Eye (tissue), 1 donor: ENCODE results near the gene ADAT2.

ENCODE experiments used
- DNase-seq: peaks from one replicate; pipeline ENCODE4 v3.0.0-alpha.2; 2015

ADAT2 gene

DNA sequence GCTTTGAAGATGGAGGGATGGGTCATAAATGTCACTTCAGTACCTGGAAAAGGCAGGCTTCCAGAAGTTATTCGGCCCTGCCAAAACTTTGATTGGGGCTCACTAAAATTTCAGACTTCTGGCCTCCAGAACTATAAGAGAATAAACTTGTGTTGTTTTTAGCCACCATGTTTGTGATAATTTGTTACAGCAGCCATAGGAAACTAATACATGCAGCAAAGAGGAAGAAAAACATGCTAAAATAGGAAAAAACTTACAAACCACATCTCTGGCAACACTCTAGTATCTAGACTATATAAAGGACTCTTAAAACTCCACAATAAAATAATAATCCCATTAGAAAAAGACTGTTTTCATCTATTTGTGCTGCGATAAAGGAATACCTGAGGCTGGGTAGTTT is 9.5 kb downstream of the ADAT2 start:
- no peak for DNase-seq

DNA sequence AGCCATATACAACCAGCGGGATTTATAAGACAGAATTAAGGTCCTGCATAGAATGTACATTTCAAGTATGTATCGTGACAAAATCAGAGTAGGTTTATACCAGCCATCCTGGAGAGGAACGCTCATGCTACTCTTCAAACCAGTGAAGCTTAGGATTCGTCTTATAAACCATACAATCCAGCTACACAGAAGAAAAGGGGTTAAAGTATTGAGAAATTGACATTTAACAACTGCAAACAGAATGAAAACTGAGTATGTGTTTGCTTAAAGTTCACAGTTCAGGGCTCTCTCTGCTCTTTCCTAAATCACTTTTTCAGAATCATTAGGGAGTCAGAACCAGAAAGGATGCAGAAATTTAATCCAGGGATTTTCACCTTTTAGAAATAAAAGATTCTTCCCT is 17.9 kb downstream of the ADAT2 start:
- DNase-seq, result no peak

DNA sequence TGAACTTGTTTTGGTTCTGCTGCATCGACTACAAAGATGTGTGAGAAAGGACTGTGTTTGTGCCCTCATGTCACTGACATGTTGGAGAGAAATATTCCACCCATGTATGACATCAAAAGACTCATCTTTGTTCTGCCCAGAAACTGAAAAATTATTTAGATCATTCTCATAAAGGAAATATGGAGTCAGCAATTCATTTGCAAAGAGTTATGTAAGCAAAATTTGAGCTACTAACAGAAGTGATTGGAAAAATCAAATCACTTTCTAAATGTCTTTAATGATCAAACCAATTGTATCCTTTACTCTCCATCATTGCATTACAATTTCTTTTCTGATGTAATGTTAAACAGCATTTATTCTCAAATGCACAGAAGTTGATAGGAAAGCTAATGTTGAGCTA is 19.3 kb downstream of the ADAT2 start:
- DNase-seq, result no peak

DNA sequence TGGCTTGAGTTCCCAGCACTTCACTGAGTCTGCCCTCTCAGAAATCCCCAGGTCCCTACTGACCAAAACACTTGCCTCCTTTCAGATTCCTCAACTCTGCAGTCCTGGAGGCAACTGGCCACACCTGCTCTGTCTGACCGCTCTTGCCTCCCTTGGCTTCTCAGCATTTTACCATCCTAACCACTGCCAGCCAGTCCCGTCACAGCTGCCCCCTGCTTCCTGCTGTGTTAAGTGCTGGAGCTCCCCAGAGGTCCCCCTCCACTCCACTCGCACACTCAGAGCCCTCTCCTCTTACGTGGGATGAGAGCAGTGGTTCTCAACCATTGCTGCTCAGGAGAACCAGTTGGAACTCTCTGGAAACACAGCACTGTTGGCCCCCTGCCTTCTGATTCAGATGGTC is 20.5 kb downstream of the ADAT2 start:
- no peak for DNase-seq

DNA sequence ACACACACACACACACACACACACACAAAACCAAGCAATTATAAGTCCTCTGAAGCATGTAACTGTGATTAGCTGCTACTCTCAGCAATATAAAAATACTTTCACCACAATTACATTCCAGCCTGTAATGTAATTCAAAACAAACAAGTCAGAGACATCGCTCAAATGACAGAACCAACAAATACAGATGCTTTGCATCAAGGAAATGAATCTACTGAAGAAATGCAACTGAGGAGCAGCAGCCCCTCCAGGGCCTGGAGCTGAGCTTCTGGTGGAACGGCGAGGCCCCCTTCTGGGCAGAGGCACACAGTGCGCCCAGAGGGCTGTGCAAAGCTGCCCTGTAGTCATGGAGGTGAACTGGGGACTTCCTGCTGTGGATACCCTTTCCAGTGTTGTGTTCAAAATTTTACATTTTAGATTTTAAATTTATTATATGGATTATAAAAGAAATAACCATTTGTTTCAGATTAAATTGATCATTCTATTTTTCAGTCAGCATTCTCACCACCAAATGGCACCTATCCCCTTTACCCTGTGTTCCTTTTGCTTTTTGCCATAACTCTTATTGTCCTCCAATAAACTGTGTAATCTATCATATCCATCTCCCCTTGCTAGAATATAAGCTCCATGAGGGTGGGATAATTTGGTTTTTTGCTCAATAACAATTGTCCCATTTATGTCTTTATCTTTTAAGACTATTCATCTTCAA is 23.2 kb downstream of the ADAT2 start:
- peak; percentile 89 for DNase-seq

DNA sequence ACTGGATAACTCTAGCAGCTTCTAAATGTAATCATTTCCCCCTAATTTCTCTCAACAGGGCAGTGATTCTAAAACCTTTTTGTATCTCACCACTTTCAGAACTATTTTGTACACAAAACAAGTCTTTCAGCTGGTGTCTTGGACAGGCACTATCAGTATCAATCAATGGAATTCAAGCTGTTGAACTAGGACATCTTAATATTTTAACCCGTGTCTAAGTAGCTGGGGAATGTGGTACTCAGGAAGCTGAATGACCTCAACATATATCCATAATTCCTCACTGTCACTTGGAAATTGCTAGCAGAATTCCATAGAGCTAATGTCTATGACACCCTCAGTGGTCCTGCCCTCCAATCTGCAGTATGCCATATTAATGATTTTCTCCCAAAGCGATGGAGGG is 24.5 kb downstream of the ADAT2 start:
- no peak for DNase-seq

DNA sequence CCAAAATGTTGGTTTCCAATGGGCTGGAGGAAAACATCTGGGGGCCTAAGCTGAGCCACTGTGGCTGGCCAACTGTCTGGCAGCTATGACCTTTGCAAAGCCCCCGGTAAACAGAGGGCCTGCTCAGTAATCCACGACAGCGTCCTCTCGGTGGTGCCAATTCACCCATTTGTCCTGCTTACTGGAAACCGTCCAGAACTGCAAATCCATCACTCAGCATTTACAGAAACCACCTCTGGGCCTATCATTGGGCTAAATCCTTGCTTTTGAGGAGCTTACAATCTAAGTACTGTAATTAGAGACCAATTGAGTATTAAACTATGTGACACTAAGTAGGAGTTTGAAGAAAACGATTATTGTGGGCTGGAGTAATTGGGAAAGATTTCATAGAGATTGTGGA is 31.0 kb downstream of the ADAT2 start:
- DNase-seq, result no peak

DNA sequence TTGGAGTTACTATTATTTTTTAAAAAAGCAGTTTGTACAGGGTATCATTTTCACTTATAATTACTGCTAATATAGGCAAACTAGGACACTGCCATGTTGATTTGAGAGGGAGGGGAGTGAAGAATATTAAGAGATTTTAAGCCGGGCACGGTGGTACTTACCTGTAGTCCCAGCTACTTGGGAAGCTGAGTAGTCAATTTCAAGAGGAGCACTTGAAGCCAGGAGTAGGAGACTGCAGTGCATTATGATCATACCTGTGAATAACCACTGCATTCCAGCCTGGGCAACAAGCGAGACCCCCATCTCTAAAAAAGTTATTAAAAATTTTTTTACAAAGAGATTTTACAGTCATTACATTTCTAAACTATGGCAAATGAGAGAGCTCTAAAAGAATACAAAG is 35.7 kb downstream of the ADAT2 start:
- no peak for DNase-seq

DNA sequence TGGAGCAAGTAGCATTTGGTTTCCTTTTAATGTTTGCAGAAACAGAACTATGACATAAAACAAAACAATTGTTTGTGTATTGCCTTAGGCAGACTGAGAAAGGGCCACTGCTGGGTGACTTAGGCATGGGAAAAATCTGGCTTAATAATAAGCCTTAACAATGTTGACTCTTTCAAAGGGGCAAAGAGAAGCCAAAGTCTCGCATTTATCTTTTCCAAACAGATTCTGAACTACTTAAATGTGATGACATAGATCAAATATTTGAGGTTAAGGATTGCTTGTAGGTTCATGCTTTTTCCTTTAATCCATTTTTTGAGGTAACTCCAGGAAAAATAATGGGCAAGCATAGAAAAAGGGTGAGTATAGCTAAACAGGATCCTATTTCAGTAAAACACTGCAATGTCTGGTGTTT is 39.6 kb downstream of the ADAT2 start:
- peak; percentile 27 for DNase-seq

DNA sequence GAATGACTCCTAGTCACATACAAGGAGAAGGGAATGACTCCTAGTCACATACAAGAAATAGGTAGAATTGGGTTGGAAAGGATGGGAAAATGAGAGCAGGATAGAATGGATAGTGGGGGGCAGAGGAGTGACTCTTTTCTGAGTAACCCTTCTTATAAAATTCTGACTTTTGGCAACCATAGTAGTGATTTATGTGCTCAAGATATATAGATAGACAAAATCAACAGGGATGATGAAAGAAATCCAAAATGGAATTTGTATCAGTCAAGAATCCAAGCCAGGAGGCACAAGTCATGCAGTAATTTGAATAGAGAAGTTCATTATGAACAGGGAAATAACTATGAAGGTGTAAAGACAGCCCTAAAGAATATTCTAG is 41.7 kb downstream of the ADAT2 start:
- no peak for DNase-seq

DNA sequence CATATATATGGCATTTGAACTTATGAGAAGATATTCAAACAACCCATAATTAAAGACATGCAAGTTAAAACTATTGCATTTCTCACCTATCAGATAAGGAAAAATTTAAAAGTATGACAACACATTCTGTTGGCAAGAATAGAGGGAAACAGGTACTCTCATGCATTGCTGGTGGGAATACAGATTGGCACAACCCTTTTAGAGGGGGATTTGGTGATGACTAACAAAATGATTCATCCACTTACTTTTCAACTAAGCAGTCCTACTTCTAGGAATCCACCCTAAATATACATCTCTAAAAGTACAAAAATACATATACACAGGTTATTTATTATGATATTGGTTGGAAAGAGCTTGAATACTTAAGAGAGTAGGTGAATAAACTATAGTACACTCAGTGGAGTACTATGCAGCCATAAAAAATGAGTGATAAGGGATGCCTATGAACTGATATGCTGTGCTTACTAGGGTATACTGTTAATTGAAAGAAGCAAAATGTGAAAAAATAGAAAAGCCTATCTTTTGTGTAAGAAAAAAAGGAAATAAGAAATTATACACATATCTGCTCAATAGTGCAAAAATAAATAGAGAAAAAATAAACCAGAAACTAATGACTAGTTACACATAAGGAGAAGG is 42.2 kb downstream of the ADAT2 start:
- no peak for DNase-seq

DNA sequence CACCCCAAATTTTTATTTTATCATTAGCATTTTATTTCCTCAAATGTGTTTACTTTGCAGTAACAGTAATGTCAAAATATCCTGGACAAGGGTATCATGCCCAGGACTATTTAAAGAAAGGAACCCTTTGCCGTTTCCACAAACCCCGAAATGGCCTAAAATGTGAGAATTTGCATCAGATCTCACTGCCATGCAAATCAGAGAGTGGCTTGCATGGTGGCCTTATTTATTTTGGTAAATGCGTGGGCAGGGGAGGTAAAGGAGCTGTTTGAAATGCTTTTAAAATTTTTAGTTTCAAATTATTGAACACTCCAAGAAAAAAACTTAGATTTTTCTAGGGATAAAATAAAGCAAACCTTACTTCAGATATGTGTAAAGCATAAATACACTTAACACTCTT is 43.8 kb downstream of the ADAT2 start:
- DNase-seq, result no peak

DNA sequence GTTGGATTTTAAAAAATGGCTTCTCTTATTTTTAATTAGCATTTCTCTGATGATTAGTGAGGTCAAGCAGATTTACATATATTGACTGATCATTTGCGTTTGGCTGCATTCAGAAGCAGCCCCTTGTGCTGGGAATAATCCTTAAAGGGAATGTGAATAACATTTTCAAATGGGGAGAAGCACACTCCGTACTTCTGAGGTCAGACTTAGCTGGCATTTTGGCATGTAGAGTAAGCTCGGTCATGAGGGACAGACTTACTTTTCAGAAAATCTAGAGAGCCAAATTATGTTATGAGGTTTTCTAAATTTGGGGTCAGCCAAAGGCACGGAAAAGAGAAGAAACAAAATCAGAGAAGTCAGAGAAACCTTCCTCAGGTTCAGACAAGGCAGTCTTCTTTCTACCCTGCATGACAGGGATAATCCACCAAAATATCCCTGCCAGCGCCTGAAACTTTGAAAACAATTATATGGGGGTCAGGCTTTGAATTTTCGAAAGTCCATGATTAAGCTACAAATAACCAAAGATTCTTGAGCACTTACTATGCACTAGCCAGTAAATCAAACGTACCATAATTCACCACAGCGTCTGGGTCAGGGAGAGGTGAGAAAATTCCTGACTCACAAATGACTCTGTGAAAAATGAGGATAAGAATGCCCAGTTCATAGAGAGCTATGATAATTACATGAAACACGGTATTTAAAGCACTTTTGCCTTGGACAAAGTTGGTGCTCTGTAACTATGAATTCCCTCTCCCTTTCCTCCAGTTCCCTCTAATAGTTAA is 44.9 kb downstream of the ADAT2 start:
- no peak for DNase-seq

DNA sequence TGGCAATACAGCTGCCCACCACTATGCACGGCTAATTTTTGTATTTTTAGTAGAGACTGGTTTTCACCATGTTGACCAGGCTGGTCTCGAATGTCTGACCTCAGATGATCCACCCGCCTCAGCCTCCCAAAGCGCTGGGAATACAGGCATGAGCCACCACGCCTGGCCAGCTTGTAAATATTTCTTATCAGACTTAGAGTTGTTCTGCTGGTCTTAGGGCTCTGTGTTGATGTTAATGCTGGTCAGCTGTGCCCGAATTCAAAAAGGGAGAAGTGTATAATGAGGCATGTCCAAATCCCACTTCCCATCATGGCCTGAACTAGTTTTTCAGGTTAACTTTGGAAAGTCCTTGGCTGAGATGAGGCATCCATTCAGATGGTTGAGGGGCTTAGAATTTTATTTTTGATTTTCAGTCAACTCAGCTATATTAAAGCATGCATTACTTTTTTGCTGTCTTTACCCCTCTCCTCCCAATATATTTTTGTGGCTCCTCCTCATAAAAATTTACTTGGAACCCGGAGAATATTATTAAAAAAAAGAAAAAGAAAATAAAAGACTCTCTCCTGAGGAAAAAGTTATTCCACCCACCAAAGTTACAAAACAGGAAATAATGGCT is 47.7 kb downstream of the ADAT2 start:
- DNase-seq, result no peak

DNA sequence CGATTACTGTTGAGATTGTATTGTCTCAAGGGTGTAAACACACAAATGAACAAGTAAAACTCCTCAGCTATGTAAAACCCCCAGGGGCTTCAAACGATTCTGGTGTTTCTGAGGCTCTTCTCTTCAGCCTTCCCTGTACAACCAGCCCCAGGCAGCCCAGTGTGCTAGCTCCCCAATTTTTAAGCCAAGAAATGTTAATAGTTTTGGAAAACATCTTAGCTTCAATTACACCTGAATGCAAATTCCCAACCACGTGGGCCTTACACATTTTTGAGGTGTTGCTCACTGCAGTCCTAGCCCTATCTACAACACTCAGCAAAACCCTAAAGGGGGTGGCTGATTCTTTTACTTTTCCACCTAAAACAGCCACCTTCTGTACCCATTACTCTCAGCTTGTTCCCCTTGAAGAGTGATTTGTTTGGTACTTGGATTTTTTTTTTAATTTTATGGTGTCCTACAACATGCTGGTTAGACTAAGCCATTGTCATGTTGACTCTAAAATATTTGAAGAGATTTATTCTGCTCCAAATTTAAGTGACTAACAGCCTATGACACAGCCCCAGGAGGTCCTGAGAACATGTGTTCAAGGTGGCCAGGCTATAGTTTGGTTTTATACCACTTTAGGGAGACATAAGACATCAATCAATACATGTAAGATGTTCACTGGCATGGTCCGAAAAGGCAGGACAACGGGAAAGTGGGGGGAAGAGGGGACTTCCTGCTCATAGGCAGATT is 48.7 kb downstream of the ADAT2 start:
- no peak for DNase-seq

DNA sequence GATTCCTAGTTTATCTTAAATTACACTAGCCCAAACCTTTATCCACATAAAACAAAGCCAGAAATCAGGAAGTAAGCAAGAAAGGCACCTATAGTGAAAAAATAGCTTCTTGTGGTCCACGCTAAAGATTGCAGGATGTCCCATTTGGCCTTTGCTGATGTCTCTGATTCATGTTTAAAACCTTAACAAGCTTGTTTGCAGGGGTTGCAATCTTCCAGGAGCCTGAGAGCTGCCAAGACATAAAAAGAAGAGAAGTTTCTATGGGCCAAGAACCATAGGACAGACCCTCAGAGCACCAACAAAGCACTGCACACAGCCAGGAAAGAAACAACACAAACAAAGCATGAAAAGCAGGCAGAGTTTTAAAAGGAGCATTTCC is 49.4 kb downstream of the ADAT2 start:
- DNase-seq, result no peak

DNA sequence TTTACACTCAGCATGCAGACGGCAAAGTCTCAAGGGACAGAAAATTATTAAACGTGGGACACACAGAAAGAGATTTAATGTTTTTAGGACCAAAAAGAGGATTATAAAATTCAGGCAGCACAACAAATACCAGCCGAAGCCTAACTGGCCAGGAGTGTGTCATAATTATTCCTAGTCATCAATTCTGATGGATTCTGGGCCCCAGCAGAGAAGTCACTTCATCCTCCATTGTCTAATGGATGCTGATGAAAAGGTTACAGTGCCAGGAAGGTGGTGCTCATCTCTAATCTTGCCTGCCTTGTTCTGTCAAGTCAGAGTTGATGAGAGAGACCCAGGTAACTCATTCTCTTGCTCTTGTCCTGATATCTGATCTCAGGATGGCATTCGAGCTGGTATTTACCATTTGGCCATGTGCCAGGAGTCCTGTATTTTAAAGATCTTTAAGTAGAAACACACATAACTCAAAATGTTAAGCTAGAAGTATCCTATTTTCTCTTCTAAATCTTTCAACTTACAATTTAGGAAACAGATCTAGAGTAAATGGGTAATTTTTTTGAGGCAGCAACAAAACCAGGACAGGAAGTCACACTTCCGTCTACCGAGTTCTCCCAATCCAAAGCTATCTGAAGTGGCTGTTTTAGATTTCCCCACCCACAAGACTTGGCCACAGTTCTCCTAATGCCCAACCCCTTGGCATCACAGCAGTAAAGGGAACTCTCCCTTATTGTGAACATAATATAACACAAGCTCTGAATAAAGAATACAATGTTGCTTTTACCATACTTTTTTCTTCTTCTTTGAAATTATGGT is 50.0 kb downstream of the ADAT2 start:
- peak; percentile 20 for DNase-seq

DNA sequence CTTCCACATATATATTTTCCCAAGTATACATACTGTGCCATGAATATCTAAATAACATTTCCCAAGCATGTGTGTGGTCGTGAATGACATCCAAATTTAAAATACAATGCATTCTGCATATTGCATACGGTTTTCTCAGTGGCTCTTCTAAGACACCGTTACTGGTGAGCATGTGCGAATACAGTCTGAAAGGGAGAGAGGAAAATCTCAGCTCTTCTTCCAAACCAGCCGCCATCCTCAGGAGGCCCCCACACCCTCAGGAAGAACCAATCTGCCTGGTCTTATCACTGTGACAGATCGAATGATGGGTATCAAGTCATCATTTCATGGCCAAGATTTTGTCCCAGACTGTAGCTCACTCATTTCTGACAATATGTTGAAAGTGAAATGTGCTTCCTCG is 50.7 kb downstream of the ADAT2 start:
- DNase-seq, result no peak

DNA sequence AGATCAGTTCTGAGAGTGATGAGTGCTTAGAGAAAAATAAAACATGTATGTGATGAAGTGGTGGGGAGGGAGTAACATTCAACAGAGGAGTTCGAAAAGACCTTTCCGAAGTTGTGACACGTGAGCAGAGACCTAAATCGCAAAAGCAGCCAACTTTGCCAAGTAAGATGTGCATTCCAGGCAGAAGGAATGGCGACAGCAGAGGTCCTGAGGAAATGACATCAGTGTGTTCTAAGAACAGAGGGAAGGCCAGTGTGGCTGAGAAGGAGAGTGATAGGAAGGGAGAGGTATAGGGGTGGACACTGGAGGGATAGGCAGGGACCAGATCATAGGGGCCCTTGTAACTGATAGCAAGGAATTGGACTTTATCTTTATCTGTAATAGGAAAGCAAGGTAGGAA is 51.3 kb downstream of the ADAT2 start:
- DNase-seq, result no peak

DNA sequence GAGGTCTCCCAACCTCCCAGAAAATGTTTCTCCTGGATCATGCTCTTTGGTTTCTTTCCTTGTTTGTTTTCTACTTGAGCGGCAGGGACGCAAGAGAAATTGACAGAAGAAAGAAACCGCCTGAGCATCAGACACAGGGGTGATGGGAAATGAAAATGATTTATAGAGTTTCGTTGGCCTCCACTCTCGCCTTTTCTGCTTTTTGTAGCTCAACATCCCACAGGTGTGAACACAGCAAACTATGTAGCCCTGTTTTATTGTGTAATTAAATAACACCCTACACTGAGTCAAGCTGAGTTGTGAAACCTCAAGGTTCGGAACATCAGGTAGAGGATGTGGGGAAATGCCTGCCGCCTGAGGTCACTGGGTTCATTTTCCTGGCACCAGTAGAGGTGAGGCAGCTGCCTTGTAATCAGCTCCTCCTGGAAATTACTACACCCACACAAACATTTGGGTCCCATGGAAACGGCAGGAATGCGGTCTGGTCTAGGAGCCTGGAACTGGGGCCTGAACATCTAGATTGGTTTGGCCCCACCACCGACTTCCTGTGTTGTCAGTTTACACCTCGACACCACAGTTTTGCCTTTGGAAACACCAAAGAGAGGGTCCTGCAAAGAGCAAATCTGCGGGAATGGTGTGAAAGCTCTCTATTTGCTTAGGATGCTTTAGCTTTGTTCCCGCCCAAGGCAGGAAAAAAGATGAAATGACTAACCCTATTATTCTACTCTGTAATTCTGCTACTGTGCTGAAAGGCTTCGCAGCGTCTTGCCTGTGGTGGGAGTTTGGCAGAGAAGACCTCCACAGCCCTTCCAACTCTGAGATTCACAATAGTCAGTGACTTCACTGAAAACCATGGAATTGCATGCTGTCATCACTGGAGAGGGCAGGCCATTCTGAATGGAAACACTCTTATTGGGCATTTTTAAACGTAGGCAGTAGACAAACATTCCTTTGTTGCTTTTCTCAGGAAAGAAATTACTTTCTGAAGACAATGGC is 53.0 kb downstream of the ADAT2 start:
- DNase-seq, result peak; percentile 26
